Ramos (cell line): ENCODE measurements around the gene APBA1.

ENCODE experiments used
- in situ Hi-C: fragments of 300-500 bp; cut with MboI; formaldehyde crosslinking; loops from one replicate; pipeline ENCODE4 v1.14.3; 2022; ENCODE audit warnings: low sequenced_read_pairs; ENCODE audit not compliant: unreplicated experiment

The APBA1 gene

GRCh38 chr9:69582018-69582417 is 90.2 kb downstream of the APBA1 start:
- in situ Hi-C loops, result no loop called here

DNA sequence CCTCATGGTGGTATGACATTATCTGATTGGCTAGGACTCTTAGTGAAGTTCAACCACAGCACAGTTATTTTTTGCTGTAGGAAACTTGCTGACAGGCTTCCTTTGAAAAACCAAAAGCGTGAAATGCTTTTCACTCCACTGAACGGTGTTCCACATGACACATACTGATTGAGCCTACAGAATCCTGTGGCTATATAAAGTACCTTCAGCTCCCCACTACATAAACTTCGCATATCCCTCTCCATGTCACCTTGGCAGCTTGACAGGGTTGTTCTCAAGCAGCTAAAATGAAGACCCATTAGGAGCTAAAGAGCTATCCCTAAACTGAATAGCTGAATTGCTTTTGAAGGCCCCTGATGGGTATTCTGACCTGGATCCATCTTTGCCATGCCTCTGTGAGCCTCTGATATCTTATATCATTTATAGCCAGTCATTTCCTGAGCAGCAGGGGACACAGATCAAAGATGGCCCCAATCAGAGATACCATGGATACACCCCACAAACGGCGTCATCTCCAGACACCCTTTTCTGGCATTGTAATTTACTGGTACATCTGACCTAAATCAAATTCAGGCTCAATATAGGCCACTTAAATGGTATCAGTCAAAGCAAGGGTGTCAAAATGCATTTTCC is 91.5 kb downstream of the APBA1 start:
- in situ Hi-C loops, result no loop called here

DNA sequence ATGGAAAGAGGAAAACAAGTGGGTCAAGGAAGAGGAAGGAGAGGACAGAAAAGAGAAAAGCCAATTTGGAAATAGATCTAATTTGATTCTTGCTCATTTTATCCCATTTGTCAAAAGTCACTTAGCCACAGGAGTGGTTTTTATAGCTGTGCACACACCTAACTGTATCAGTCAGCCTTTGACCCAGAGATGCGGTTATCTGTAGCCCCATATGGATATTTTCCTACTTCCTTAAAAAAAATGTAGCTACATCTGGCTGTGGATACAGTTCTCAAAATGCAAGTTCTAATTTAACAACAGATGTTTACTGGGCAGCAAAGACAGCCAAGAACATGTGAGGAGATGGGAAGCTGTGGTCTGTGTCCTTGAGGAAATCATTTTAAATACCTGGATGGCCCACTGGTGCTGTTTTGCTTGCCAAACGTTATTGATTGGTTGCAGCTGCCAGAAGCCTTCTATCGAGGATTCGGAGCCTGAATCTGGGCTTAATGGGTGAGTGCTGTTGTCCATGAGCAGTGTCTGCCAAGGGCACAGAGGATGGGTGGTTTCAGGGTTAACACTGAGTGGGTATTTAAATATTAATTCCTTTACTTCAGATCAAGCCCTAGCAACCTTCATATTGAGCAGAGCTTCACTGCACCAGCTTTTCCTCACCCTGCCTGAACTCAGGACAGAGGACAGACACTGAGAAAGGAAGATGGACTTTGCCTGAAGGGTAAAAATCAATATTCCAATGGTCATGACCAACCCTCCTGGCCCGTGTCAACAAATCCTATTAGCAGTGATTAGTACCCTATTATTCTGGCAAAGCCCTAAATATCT is 92.2 kb downstream of the APBA1 start:
- in situ Hi-C loops, result no loop called here

GRCh38 chr9:69579032-69579758 is 93.0 kb downstream of the APBA1 start:
- in situ Hi-C loops, result no loop called here

DNA sequence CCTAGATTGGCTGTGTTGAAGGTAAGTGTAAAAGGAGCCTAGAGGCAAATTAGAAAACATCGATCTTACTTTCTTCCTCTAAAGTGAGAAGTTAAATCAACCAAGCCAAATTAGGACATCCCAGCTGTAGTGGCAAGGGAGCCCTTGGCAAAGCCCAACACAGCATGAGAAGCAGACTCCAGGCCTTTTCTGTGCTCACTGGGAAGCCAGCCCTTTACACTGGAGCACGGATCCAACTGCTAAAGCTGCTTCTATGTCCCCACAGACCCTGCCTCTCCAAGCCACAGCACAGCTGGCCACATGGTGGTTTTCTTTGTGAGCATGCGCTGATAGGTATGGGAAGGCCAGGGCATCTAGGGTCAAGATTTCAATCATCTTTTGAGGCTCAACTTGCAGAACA is 94.1 kb downstream of the APBA1 start:
- in situ Hi-C loops, result no loop called here

DNA sequence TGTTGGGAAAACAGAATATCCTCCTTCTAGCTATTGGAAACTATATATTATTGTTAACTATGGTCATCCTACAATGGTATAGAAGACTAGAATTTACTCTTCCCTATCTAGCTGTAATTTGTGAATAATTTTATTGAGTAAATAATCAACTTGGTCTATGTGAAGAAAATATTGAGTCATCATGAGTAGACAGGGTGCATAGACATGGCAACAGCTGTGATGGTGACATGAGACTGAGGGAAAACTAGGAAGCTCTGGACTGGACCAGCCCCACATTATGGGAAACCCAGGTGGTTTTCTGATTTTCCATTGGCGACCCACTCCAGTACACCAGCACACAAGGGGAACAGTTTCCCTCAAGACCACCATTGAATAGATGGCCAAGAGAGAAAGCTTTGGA is 95.0 kb downstream of the APBA1 start:
- in situ Hi-C loops, result no loop called here

DNA sequence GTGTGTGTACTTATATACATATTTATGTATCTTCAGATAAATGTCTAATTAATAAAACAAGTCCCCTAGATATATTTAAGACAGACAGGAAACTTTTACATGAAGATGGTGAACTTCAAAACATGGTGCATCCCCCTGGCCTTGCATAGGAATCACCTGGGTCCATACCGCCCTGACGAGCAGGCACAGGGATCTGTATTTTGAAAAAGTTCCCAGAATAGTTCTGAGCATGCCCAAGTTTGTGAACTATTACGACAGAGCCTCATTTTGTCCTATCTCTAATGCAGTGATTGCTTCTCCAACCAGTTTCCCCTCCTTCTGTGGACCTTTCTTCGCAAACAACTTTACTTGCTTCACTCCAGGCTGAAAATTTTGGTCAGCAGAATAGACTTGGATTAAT is 98.1 kb downstream of the APBA1 start:
- in situ Hi-C loops, result loop anchor here (25.0 kb wide), 1 partner anchor 512 kb away; no protein-coding TSS in a partner anchor

DNA sequence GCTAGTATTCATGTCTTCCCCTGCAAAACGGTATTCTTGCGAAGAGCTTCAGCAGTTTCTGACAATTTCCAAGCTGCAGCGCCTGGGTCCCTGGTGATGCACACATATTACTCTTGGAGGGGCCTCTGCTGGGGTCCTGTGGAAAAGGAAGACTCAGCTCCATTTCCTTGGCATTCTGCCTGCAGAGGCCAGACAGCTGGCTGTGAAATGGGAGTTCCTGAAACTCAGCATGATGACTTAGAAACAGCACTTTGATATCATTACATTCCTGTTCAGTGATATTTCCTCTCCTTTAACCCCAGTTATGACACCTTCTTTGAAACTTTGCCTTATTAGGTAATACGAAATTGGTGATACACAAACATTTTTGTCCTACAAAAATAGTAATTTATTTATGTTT is 98.5 kb downstream of the APBA1 start:
- in situ Hi-C loops, result loop anchor here (25.0 kb wide), 1 partner anchor 511 kb away; no protein-coding TSS in a partner anchor

DNA sequence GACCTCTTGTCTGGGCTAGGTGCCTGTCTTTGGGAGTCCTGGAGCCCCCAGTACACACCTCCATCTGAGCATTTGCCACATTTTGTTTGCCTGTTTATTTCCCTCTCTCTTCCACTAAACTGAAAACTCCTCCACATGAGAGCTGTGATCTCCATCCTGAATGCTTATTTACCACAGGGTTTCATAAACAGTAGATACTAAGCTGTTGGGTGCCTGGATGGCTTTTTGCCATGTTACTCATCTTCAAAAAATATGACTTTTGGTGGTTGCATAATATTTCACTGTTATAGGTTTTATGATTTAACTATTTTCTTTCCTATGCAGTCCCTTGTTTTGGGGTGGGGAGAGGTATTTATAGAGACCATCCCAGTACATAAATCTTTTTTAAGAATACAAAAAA is 99.6 kb downstream of the APBA1 start:
- in situ Hi-C loops, result loop anchor here (25.0 kb wide), 1 partner anchor 510 kb away; no protein-coding TSS in a partner anchor

DNA sequence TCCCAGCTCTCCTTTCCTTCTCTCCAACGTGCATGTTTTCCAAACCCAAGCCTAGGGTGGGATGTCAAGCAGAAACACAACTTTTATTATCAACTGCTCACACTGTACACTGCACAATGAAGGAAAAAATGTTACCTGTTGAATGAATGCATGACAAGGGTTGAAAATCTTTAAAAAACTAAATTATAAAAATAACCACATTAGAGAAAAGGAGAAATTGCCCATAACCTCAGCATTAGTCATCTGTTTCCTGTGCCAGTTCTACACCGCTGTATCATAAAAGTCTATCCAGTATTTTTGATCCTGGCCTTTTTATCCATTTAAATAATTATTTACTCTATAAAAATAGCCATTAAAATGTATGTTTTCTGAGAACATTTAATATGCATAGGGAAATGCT is 101.1 kb downstream of the APBA1 start:
- in situ Hi-C loops, result loop anchor here (25.0 kb wide), 1 partner anchor 509 kb away; no protein-coding TSS in a partner anchor

- in situ Hi-C loops, result loop anchor here (25.0 kb wide), 1 partner anchor 508 kb away; no protein-coding TSS in a partner anchor
Observed at GRCh38 chr9:69569738-69570451, 102.3 kb downstream of the APBA1 start.

GRCh38 chr9:69564557-69564956 is 107.6 kb downstream of the APBA1 start:
- in situ Hi-C loops, result loop anchor here (25.0 kb wide), 1 partner anchor 502 kb away; no protein-coding TSS in a partner anchor

- in situ Hi-C loops, result loop anchor here (25.0 kb wide), 1 partner anchor 497 kb away; no protein-coding TSS in a partner anchor
Observed at GRCh38 chr9:69559126-69559525, 113.0 kb downstream of the APBA1 start.

DNA sequence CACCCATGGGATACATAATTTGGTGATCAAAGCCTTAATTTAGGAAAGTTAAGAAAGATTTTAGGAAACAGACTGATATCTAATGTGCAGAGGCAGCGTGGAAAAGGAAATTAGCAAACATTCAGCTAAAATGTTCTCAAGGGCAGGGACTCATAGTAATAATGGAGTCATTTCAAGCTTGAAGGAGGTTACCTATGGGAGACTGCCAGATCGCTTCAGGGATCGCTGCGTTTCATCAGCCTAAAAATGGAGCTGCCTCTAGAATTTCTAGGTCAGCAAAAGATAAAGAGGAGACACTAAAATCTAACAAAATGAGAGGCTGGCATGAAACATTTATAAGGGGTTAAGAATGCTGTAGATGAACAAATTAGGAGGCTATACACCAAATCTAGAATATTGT is 115.5 kb downstream of the APBA1 start:
- in situ Hi-C loops, result loop anchor here (25.0 kb wide), 1 partner anchor 494 kb away; no protein-coding TSS in a partner anchor

DNA sequence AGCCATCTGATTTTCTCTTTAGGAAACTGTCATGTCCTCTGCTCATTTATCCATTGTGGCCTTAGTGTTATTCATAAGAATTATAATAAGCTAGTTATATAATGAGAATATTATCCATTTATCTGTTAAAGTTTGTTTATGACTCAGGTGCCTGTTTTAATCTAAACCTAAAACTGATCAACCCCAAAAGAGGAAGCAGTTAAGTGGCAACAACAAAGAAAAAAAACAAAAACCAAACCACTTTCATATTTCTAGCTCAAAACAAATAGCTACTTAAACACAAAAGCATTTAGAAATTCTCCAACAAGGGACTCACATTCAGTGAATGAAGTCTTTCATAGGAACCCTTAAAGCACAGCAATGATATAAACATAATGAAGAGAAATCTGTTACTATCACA is 116.4 kb downstream of the APBA1 start:
- in situ Hi-C loops, result loop anchor here (25.0 kb wide), 1 partner anchor 494 kb away; no protein-coding TSS in a partner anchor

DNA sequence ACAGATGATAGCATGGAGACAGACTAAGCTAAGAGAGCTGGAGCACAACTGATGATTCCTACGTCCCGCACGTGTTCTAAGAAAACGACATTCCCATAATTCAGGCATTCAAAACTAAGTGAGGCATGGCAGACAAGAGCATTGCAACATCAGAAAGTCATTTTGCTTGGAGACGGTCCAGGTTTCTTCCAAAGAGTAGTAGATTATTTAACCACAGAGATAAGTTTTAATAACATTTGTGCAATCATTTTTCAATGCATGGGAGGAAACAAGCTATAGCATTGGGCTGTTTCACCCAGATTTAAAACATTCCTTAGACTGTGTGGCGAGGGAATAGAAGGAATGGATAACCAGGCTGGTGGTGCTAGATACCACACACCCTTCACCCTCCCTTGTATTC is 117.2 kb downstream of the APBA1 start:
- in situ Hi-C loops, result loop anchor here (25.0 kb wide), 1 partner anchor 493 kb away; no protein-coding TSS in a partner anchor

GRCh38 chr9:69549310-69550202 is 122.6 kb downstream of the APBA1 start:
- in situ Hi-C loops, result loop anchor here (25.0 kb wide), 1 partner anchor 487 kb away; no protein-coding TSS in a partner anchor

GRCh38 chr9:69548681-69549080 is 123.5 kb downstream of the APBA1 start:
- in situ Hi-C loops, result no loop called here

- in situ Hi-C loops, result no loop called here
Observed at GRCh38 chr9:69546265-69546664, 125.9 kb downstream of the APBA1 start.
